B cell (primary cell): ENCODE results near the gene S100A3.

Experiments
- CTCF ChIP-seq: fragments of 200-600 bp; IDR thresholded peaks from one replicate; pipeline ENCODE4 v1.8.0; 2022; ENCODE audit warnings: antibody characterized with exemption, mild to moderate bottlenecking
- EZH2 ChIP-seq: IDR thresholded peaks from 2 replicates; pipeline ENCODE4 v1.6.1; 2012; ENCODE audit warnings: borderline replicate concordance, low read depth, mild to moderate bottlenecking, moderate library complexity, low read length; ENCODE audit not compliant: insufficient read depth, poor library complexity, severe bottlenecking

GRCh38 chr1:153577624-153578051 lies 28.6 kb upstream of the S100A3 start:
- TF ChIP-seq CTCF (no peak), EZH2 (no peak)
